OCI-LY7 (cell line): ENCODE measurements around the gene ATP11C. TPM values are rescaled to one million over a fixed set of nuclear protein-coding genes. Genes with fewer than 3 reads are reported as not detected.

Source experiments
- BruUV-seq: library from RNA; stranded (reverse); fragments of 400-500 nt; replicated peaks from 2 replicates; lab custom pipeline; 2021; lab: Mats Ljungman, UMichigan
- CTCF ChIA-PET: fragments of 300-600 bp; sonication (Branson Sonifier 250); formaldehyde crosslinking; loops from one replicate; lab custom pipeline; 2022; ENCODE audit warnings: antibody characterized with exemption; ENCODE audit not compliant: unreplicated experiment; lab: Charles Lee
- POLR2A ChIA-PET: fragments of 300-600 bp; sonication (Branson Sonifier 250); formaldehyde crosslinking; loops from one replicate; lab custom pipeline; 2022; ENCODE audit warnings: antibody characterized with exemption; lab: Charles Lee
- DNase-seq: peaks from one replicate; pipeline ENCODE4 v3.0.0-alpha.2; 2015; ENCODE audit warnings: low spot score
- H2AFZ ChIP-seq: fragments of 200-600 bp; sonication (generic), shearing (Covaris generic); 2 replicates; pipeline ENCODE4 v1.6.1; 2014; ENCODE audit warnings: mild to moderate bottlenecking, antibody characterized with exemption, low read length, moderate library complexity
- H3K27ac ChIP-seq: fragments of 200-600 bp; sonication (generic); 2 replicates; pipeline ENCODE4 v1.5.1; 2014; ENCODE audit warnings: mixed run types, low read depth, mild to moderate bottlenecking, moderate library complexity, low read length, inconsistent platforms; ENCODE audit not compliant: poor library complexity, severe bottlenecking
- H3K36me3 ChIP-seq: fragments of 200-600 bp; sonication (generic); 2 replicates; pipeline ENCODE4 v1.6.1; 2014; ENCODE audit warnings: mild to moderate bottlenecking, antibody characterized with exemption, low read length, moderate library complexity, mixed read lengths; ENCODE audit not compliant: insufficient read depth
- H3K4me1 ChIP-seq: fragments of 200-600 bp; sonication (generic); 2 replicates; pipeline ENCODE4 v1.5.1; 2014; ENCODE audit warnings: mild to moderate bottlenecking, low read length; ENCODE audit not compliant: insufficient read depth, poor library complexity, severe bottlenecking
- H3K4me2 ChIP-seq: fragments of 200-600 bp; sonication (generic); 2 replicates; pipeline ENCODE4 v1.6.1; 2014; ENCODE audit warnings: mild to moderate bottlenecking, low read length
- H3K4me3 ChIP-seq: fragments of 200-600 bp; sonication (generic); 2 replicates; pipeline ENCODE4 v1.5.1; 2014; ENCODE audit warnings: mild to moderate bottlenecking, low read depth, low read length; ENCODE audit not compliant: poor library complexity, severe bottlenecking
- H3K79me2 ChIP-seq: fragments of 200-600 bp; sonication (generic); 2 replicates; pipeline ENCODE4 v1.6.1; 2016; ENCODE audit warnings: low read depth, mild to moderate bottlenecking, low read length, moderate library complexity, mixed read lengths; ENCODE audit not compliant: insufficient read depth
- H3K9me2 ChIP-seq: fragments of 200-600 bp; sonication (generic); 2 replicates; pipeline ENCODE4 v1.6.1; 2016; ENCODE audit warnings: mild to moderate bottlenecking, low read length, mixed read lengths; ENCODE audit not compliant: insufficient read depth
- H3K9me3 ChIP-seq: fragments of 200-600 bp; sonication (generic); 2 replicates; pipeline ENCODE4 v1.6.1; 2014; ENCODE audit warnings: mild to moderate bottlenecking, mixed run types, low read length, mixed read lengths
- H4K20me1 ChIP-seq: fragments of 200-600 bp; sonication (generic); 2 replicates; pipeline ENCODE4 v1.6.1; 2014; ENCODE audit warnings: mild to moderate bottlenecking, antibody characterized with exemption, low read length, moderate library complexity, mixed read lengths; ENCODE audit not compliant: insufficient read depth
- EZH2phosphoT487 ChIP-seq: fragments of 200-600 bp; sonication (generic); IDR thresholded peaks from 2 replicates; pipeline ENCODE4 v1.6.1; 2018; ENCODE audit warnings: low read depth, borderline replicate concordance, mild to moderate bottlenecking, mixed run types, antibody characterized with exemption, low read length, moderate library complexity, mixed read lengths
- intact Hi-C: fragments of 100-400 bp; cut with micrococcal nuclease; formaldehyde crosslinking; loops from one replicate; pipeline ENCODE4 v1.10.0; 2022; ENCODE audit not compliant: unreplicated experiment
- total RNA-seq, 2 experiments: library from RNA; depleted of rRNA in 1 of 2; stranded (reverse); fragments of >200 nt in 1 of 2; shearing (Covaris generic) in 1 of 2; gene quantifications; 2 replicates each; pipeline ENCODE4 v1.2.3, GENCODE V29; 2014 to 2022
- TF ChIP-seq, protein P1 (sequence below): fragments of 200-600 bp; sonication (generic); conservative IDR thresholded peaks from 2 replicates; pipeline ENCODE4 v1.5.1; 2014; ENCODE audit warnings: mild to moderate bottlenecking, antibody characterized with exemption, low read length, moderate library complexity, mixed read lengths

ATP11C gene
- total RNA-seq, 2 experiments from 2014 or later, result 20.9 to 25.2 TPM

DNA sequence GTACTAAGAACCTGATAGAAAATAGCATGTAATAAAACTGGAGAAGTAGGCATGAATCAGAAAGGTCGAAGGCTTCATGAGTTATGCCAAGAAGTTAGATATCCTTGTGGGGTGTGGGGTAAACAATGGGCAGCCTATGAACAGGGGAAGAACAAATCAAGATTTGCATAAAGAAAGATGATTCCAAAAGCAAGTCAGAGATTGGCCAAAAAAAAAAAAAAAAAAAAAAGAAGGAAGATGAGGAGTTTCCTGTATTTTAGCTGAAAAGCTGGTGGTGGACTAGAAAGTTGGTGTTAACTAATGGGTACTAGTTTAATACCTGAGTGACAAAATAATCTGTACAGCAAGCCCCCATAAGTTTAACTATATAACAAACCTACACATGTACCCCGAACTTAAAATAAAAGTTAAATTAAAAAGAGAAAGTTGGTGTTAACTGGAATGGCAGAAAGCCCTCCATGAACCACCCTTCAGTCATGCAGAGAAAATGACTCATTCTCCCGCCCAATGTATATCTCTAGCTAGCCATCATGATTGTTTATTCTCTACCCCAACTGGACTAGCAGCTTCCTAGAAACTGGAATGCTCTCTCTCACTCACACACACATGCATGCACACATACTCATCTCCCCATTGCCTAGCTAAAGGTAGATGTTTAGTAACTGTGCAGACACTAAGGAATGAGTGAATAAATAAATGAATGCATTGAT is 41.7 kb downstream of the ATP11C start:
- Histone ChIP-seq H3K4me2 (no peak overlapping the region), H3K9me3 (no peaks in the 10 kb centered on the region), H3K9me2 (no peaks in the 10 kb centered on the region), H3K4me3 (no peak overlapping the region), H3K4me1 (peaks cover 8% of the 10 kb centered on the region), H3K79me2 (no peaks in the 10 kb centered on the region), H3K36me3 (no peaks in the 10 kb centered on the region), H3K27ac (no peak overlapping the region), H2AFZ (no peak overlapping the region), H4K20me1 (no peaks in the 10 kb centered on the region)
- intact Hi-C loops, result no loop called here
- ChIA-PET CTCF (no interaction called here), POLR2A (interaction anchor here (0.6 to 1.3 kb wide), 5 partner anchors 9 to 144 kb away, joined by 3 to 4 read pairs (median 3); no protein-coding TSS in a partner anchor)
- no TSS peak for BruUV-seq
- DNase-seq, result no peak
- no peak for TF ChIP-seq EZH2phosphoT487
- TF ChIP-seq, protein P1, sequence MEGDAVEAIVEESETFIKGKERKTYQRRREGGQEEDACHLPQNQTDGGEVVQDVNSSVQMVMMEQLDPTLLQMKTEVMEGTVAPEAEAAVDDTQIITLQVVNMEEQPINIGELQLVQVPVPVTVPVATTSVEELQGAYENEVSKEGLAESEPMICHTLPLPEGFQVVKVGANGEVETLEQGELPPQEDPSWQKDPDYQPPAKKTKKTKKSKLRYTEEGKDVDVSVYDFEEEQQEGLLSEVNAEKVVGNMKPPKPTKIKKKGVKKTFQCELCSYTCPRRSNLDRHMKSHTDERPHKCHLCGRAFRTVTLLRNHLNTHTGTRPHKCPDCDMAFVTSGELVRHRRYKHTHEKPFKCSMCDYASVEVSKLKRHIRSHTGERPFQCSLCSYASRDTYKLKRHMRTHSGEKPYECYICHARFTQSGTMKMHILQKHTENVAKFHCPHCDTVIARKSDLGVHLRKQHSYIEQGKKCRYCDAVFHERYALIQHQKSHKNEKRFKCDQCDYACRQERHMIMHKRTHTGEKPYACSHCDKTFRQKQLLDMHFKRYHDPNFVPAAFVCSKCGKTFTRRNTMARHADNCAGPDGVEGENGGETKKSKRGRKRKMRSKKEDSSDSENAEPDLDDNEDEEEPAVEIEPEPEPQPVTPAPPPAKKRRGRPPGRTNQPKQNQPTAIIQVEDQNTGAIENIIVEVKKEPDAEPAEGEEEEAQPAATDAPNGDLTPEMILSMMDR, result no peak

DNA sequence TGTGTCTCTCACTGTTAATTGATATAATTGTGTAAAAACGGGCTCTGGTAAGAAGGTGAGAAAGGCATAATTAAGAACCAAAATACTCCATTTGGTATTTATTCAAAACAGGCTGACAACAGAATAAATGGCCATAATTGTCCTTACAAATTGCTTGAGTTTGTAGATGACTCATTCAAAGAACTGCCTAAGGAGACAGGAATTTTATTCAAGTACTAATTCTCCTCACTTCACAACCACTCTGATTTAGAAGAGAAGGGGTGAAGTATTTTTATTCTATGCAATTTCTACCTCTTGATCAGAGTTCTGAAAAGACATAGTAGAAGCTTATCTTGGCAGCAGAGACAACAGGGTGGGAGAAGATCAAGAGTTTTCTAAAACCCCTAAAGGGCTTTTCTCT is 43.1 kb downstream of the ATP11C start:
- Histone ChIP-seq H4K20me1 (no peaks in the 10 kb centered on the region), H3K27ac (no peak overlapping the region), H3K36me3 (no peaks in the 10 kb centered on the region), H2AFZ (no peak overlapping the region), H3K9me2 (no peaks in the 10 kb centered on the region), H3K4me1 (peaks cover 8% of the 10 kb centered on the region), H3K79me2 (no peaks in the 10 kb centered on the region), H3K4me3 (no peak overlapping the region), H3K9me3 (no peaks in the 10 kb centered on the region), H3K4me2 (no peak overlapping the region)
- no peak for TF ChIP-seq EZH2phosphoT487
- TF ChIP-seq, protein P1, result no peak
- intact Hi-C loops, result no loop called here
- ChIA-PET CTCF (no interaction called here), POLR2A (interaction anchor here (0.6 kb wide), 1 partner anchor 66 kb away, joined by 3 read pairs; no protein-coding TSS in a partner anchor)
- no TSS peak for BruUV-seq
- DNase-seq, result no peak

DNA sequence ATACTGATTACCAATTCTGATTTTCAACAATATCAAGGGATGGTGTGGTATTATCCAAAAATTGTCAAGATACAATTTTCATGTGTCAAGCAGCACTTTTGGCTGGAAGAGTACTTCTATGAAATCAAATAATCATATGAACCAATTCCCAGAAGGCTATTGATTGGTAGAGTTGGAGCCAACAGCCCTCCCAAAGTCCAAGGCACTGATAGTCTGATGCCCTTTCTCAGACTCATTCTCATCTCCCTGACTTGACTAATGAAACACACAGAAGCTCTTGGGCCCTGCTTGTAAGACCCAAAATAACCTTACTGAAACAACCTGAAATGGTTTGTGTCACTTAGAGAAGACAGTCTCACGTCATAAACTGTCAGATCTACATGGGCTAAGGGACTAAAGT is 48.9 kb downstream of the ATP11C start:
- Histone ChIP-seq H3K4me2 (no peak overlapping the region), H3K79me2 (peaks cover 3% of the 10 kb centered on the region; the same call in 1 of the 2 replicates), H4K20me1 (no peaks in the 10 kb centered on the region), H3K4me1 (no peaks in the 10 kb centered on the region), H3K36me3 (no peaks in the 10 kb centered on the region), H3K27ac (no peak overlapping the region), H3K9me2 (no peaks in the 10 kb centered on the region), H2AFZ (no peak overlapping the region), H3K4me3 (no peak overlapping the region), H3K9me3 (no peaks in the 10 kb centered on the region)
- intact Hi-C loops, result no loop called here
- ChIA-PET CTCF (no interaction called here), POLR2A (interaction anchor here (0.7 kb wide), 1 partner anchor 31 kb away, joined by 3 read pairs; no protein-coding TSS in a partner anchor)
- DNase-seq, result no peak
- no TSS peak for BruUV-seq
- TF ChIP-seq EZH2phosphoT487, result no peak
- TF ChIP-seq, protein P1, result no peak
